Aorta (tissue), 5 donors: Measurements from ENCODE around the gene KSR2. TPM values are rescaled to one million over a fixed set of nuclear protein-coding genes. Genes with fewer than 3 reads are reported as not detected.
"Not testable (repeated sequence)": the region's sequence is repeated elsewhere in the genome, so short reads cannot be mapped to it uniquely, and the experiment has no call there.

Experiments used
- ATAC-seq: fragments of 200-7000 bp; cut with Tn5 transposase; one replicate; pipeline ENCODE4 v1.9.1; 2022; ENCODE audit warnings: moderate library complexity; ENCODE audit not compliant: low FRiP score
- DNase-seq, 2 donors: peaks; one replicate each; pipeline ENCODE4 v3.0.0-alpha.2; 2020
- H3K27ac ChIP-seq, 2 donors: one replicate each; pipeline ENCODE4 v1.5.1; 2013; ENCODE audit warnings: low read length in 2 of 2, mild to moderate bottlenecking in 2 of 2, moderate library complexity in 2 of 2, control low read depth in 1 of 2, inconsistent platforms in 1 of 2, low read depth in 1 of 2
- H3K27me3 ChIP-seq, 2 donors: one replicate each; pipeline ENCODE4 v1.6.1; 2013; ENCODE audit warnings: control low read depth in 1 of 2, low read length in 1 of 2, mild to moderate bottlenecking in 1 of 2, moderate library complexity in 1 of 2; ENCODE audit not compliant: insufficient read depth in 2 of 2, control insufficient read depth in 1 of 2
- H3K36me3 ChIP-seq, 2 donors: one replicate each; pipeline ENCODE4 v1.6.1; 2013; ENCODE audit warnings: control low read depth in 1 of 2, low read length in 1 of 2, mild to moderate bottlenecking in 1 of 2; ENCODE audit not compliant: insufficient read depth in 2 of 2, control insufficient read depth in 1 of 2
- H3K4me1 ChIP-seq, 2 donors: one replicate each; pipeline ENCODE4 v1.6.1; 2013; ENCODE audit warnings: low read length in 2 of 2, control low read depth in 1 of 2, mild to moderate bottlenecking in 1 of 2, moderate library complexity in 1 of 2; ENCODE audit not compliant: insufficient read depth in 2 of 2, control insufficient read depth in 1 of 2
- H3K4me3 ChIP-seq, 2 donors: one replicate each; pipeline ENCODE4 v1.5.1; 2013; ENCODE audit warnings: low read length in 2 of 2, control low read depth in 1 of 2, mild to moderate bottlenecking in 1 of 2
- H3K9me3 ChIP-seq: one replicate; pipeline ENCODE4 v1.6.1; 2013; ENCODE audit warnings: mild to moderate bottlenecking, low read length; ENCODE audit not compliant: control insufficient read depth
- WGBS, 2 donors: extraction: QIAGEN DNeasy Blood & Tissue Kit; methylation state at CpG; one replicate each; pipeline ENCODE4 v1.1.7; 2013; 5-methylcytosine and 5-hydroxymethylcytosine counted together
- intact Hi-C, 2 donors: fragments of 100-400 bp; cut with DNase I; formaldehyde crosslinking; loops; one replicate each; pipeline versions ENCODE4 v1.14.2 to v1.15.0; 2022
- polyA plus RNA-seq, 2 donors: library from polyadenylated mRNA; stranded (reverse); fragments of 200-250 nt; gene quantifications; one replicate each; pipeline ENCODE4 v1.2.3, GENCODE V29; 2013
- total RNA-seq, 2 donors: library from RNA; stranded (reverse); fragmentation: NEBNext Ultra II Directional; extraction: Animal tissue kit (Norgen Biotek cat#: 25700); gene quantifications; one replicate each; pipeline ENCODE4 v1.2.1, GENCODE V29; 2021
- donor health status: healthy with polysubstance abuse.
- donor health status: Bipolar disorder and iron deficiency.
- donor health status: DM: no; HTN: no; CAD: no.
- donor health status: DM: no; HTN: no; CAD: no.
- donor health status: DM: yes; HTN: yes; CAD: no.

The KSR2 gene
- total and polyA plus RNA-seq, 4 donors, result not detected

GRCh38 chr12:117658226-117658625 is 310.6 kb downstream of the KSR2 start:
- no peak for DNase-seq
- Histone ChIP-seq H3K4me1 (no peaks in the 10 kb centered on the region), H3K9me3 (no peaks in the 10 kb centered on the region), H3K27ac (no peak overlapping the region), H3K36me3 (no peaks in the 10 kb centered on the region), H3K27me3 (no peaks in the 10 kb centered on the region), H3K4me3 (no peak overlapping the region)
- intact Hi-C loops, result no loop called here
- WGBS, 2 donors, result 60 to 69% methylated on average over 2 of the region's 2 CpGs
- no peak for ATAC-seq

GRCh38 chr12:117649796-117650195 is 319.0 kb downstream of the KSR2 start:
- Histone ChIP-seq H3K4me1 (no peaks in the 10 kb centered on the region), H3K27ac (no peak overlapping the region), H3K4me3 (no peak overlapping the region), H3K36me3 (no peaks in the 10 kb centered on the region), H3K27me3 (no peaks in the 10 kb centered on the region), H3K9me3 (peaks cover 4% of the 10 kb centered on the region)
- ATAC-seq, result no peak
- intact Hi-C loops, result no loop called here
- DNase-seq, result no peak

GRCh38 chr12:117646520-117646919 is 322.3 kb downstream of the KSR2 start:
- Histone ChIP-seq H3K36me3 (no peaks in the 10 kb centered on the region), H3K4me3 (no peak overlapping the region), H3K9me3 (no peaks in the 10 kb centered on the region), H3K4me1 (no peaks in the 10 kb centered on the region), H3K27ac (no peak overlapping the region), H3K27me3 (no peaks in the 10 kb centered on the region)
- WGBS, 2 donors, result 12 to 17% methylated on average over 7 of the region's 7 CpGs
- DNase-seq, result no peak
- no peak for ATAC-seq
- intact Hi-C loops, result no loop called here

- H3K27me3 ChIP-seq, result no peaks in the 10 kb centered on the region
- ATAC-seq, result no peak
- no peak for DNase-seq
- H3K4me1 ChIP-seq, result no peaks in the 10 kb centered on the region
- no peaks in the 10 kb centered on the region for H3K36me3 ChIP-seq
- 67 to 74% methylated on average over 3 of the region's 3 CpGs for WGBS, 2 donors
- intact Hi-C loops, result no loop called here
- H3K27ac ChIP-seq, result no peak overlapping the region
- no peak overlapping the region for H3K4me3 ChIP-seq
- no peaks in the 10 kb centered on the region for H3K9me3 ChIP-seq
These were observed 323.3 kb downstream of the KSR2 start for GRCh38 chr12:117645473-117645872.

- no peaks in the 10 kb centered on the region for H3K4me1 ChIP-seq
- DNase-seq, result no peak
- no peak for ATAC-seq
- no peaks in the 10 kb centered on the region for H3K36me3 ChIP-seq
- no peaks in the 10 kb centered on the region for H3K27me3 ChIP-seq
- H3K9me3 ChIP-seq, result no peaks in the 10 kb centered on the region
- WGBS, 2 donors, result 60 to 65% methylated on average over 4 of the region's 4 CpGs
- no peak overlapping the region for H3K27ac ChIP-seq
- intact Hi-C loops, result no loop called here
- H3K4me3 ChIP-seq, result no peak overlapping the region
These were observed 324.8 kb downstream of the KSR2 start for GRCh38 chr12:117643971-117644370.

GRCh38 chr12:117641885-117642284 is 326.9 kb downstream of the KSR2 start:
- no peaks in the 10 kb centered on the region for H3K4me1 ChIP-seq
- intact Hi-C loops, result no loop called here
- H3K9me3 ChIP-seq, result peaks cover 2% of the 10 kb centered on the region
- H3K27ac ChIP-seq, result no peak overlapping the region
- WGBS, 2 donors, result 77% methylated on average over 7 of the region's 7 CpGs
- no peaks in the 10 kb centered on the region for H3K27me3 ChIP-seq
- H3K36me3 ChIP-seq, result no peaks in the 10 kb centered on the region
- no peak overlapping the region for H3K4me3 ChIP-seq
- no peak for DNase-seq
- ATAC-seq, result no peak

GRCh38 chr12:117640511-117640910 is 328.3 kb downstream of the KSR2 start:
- WGBS, 2 donors, result 71 to 73% methylated on average over 6 of the region's 6 CpGs
- intact Hi-C loops, result no loop called here
- ATAC-seq, result no peak
- Histone ChIP-seq H3K4me3 (no peak overlapping the region), H3K4me1 (no peaks in the 10 kb centered on the region), H3K9me3 (peaks cover 2% of the 10 kb centered on the region), H3K36me3 (no peaks in the 10 kb centered on the region), H3K27me3 (no peaks in the 10 kb centered on the region), H3K27ac (no peak overlapping the region)
- DNase-seq, result no peak

- no peak overlapping the region for H3K4me3 ChIP-seq
- no peak overlapping the region for H3K27ac ChIP-seq
- intact Hi-C loops, result no loop called here
- H3K27me3 ChIP-seq, result no peaks in the 10 kb centered on the region
- WGBS, 2 donors, result 61 to 73% methylated on average over 2 of the region's 2 CpGs
- peaks cover 1% of the 10 kb centered on the region for H3K9me3 ChIP-seq
- H3K4me1 ChIP-seq, result no peaks in the 10 kb centered on the region
- H3K36me3 ChIP-seq, result no peaks in the 10 kb centered on the region
- DNase-seq (no peak), ATAC-seq (no peak)
These were observed 339.3 kb downstream of the KSR2 start for GRCh38 chr12:117629454-117629853.

GRCh38 chr12:117628711-117629110 is 340.1 kb downstream of the KSR2 start:
- H3K4me3 ChIP-seq, ATAC-seq, H3K27me3 ChIP-seq, H3K4me1 ChIP-seq, H3K9me3 ChIP-seq, DNase-seq, H3K27ac ChIP-seq, intact Hi-C loops, H3K36me3 ChIP-seq: not testable (repeated sequence)
- WGBS, 2 donors, result 58 to 62% methylated on average over 7 of the region's 7 CpGs
